Measurements from ENCODE around the gene TCHP.
A peak's percentile ranks its signal among the peaks of the same experiment; 100 is the strongest.
"Not testable (repeated sequence)": the region's sequence is repeated elsewhere in the genome, so short reads cannot be mapped to it uniquely, and the experiment has no call there.

TCHP gene, protein sequence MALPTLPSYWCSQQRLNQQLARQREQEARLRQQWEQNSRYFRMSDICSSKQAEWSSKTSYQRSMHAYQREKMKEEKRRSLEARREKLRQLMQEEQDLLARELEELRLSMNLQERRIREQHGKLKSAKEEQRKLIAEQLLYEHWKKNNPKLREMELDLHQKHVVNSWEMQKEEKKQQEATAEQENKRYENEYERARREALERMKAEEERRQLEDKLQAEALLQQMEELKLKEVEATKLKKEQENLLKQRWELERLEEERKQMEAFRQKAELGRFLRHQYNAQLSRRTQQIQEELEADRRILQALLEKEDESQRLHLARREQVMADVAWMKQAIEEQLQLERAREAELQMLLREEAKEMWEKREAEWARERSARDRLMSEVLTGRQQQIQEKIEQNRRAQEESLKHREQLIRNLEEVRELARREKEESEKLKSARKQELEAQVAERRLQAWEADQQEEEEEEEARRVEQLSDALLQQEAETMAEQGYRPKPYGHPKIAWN

DNA sequence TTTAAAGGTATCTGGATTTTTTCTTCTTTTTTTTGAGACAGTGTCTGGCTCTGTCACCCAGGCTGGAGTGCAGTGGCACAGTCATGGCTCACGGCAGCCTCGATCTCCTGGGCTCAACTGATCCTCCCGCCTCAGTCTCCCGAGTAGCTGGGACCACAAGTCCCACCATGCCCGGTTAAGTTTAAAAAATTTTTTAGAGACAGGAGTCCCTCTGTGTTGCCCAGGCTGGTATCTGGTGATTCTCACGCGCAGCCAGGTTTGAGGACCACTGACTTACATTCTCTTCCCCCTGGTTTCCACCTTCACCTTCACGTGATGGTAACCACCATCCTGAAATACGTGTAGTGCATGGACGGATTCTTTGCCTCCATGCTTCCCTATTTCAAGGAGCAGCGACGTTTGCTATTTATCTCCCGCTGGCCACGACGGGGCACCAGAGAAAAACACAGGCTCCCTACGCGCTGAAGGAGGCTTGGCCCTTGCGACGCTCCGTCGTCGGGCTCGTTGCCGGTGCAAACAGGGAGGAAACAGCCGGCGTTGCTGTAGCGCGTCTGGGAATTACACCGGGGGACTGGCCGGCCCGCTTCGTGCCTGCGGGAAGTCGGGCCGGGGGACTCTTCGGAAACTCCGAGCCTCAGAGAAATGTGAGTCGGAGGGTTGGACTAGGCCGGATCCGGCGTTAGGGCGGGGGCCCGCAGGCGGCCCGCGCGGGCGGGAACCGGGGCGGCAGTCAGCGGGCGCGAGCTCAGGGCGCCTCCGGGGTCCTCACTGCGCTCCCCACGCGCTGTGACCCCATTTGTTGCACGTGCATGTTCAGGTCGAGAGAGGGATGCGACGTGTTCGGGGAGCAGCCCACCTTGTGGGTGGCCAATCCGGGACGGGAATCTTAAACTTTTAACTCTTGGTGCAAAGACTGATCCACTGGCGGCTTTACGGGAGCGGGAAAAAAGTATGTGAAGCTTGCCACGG lies at the start of gene TCHP:
TSS of gene TCHP (plus strand) at position 492 of the 969 bp plus-strand sequence. CDS start 2,753 bp downstream, outside the sequence.
- DNase-seq: peak; percentile 73

GRCh38 chr12:109850518-109850917 lies 49.6 kb upstream of the TCHP start:
- not testable (repeated sequence) for DNase-seq

- DNase-seq: no peak
Observed at GRCh38 chr12:109855377-109855776, 44.7 kb upstream of the TCHP start.

DNA sequence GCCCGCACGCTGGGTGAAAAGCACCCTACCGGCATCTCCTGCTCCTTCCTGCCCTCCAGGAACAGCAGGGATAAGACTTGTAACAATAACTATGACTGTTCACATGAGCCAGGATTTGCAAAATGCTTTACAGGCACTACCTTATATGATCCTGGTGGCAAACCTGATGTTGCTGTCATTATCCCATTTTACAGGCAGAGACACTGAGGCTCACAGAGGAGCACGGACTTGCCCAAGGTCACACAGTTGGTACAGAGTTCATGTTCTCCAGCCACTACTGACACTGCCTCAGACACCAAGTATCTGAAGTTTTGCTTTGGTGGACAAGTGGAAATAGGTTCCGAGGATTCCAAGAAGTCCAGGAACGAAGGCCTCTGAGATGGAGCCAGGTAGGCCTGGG lies 42.4 kb upstream of the TCHP start:
- DNase-seq: no peak

GRCh38 chr12:109858764-109859163 lies 41.3 kb upstream of the TCHP start:
- no peak for DNase-seq

- no peak for DNase-seq
Observed at GRCh38 chr12:109860977-109861376, 39.1 kb upstream of the TCHP start.

DNA sequence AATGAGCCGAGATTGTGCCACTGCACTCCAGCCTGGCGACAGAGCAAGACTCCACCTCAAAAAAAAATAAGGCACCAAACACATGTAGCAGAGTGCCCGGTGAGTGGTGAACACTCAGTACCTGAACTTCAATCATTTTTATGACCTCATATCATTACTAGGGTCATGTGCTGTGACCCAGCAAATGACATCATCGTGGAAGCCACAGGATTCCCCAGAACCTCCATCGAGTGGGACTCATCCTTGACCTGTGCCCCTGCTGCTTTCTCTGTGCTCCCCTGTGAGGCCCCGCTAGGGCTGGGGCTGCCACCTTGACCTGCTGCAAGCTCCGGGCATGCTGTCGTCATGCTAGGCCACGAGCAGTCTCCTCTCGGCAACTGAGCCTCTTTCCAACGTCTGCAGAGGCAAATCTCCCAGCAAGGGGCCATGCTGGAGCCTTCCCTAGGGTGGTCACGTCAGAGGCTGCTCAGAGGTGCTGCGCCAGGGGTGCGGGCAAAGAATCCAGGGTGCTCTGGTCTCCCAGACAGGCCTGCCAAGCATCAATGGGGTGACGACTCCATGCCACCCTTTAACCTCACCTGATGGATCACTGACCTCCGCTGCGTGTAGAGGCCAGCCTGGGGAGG lies 38.3 kb upstream of the TCHP start:
- no peak for DNase-seq

GRCh38 chr12:109862491-109862890 lies 37.6 kb upstream of the TCHP start:
- not testable (repeated sequence) for DNase-seq

- DNase-seq: no peak
Observed at GRCh38 chr12:109863847-109864712, 36.0 kb upstream of the TCHP start.

DNA sequence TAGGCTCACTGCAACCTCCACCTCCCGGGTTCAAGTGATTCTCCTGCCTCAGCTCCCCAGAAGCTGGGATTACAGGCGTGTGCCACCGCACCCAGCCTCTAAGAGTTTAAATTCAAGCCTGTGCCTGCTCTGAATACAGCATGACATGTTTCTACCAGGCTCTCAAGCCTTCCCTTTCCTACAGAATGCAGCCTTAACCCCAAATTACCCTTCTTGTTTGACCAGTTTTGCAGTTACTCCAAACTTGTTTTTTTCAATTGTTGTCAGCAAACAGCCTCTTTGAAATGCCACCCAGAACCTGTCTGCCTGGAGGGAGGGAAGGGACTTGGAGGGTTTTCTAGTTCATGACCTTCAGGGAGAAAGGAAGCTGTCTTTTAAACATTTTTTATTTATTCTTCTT lies 35.2 kb upstream of the TCHP start:
- DNase-seq: no peak

DNA sequence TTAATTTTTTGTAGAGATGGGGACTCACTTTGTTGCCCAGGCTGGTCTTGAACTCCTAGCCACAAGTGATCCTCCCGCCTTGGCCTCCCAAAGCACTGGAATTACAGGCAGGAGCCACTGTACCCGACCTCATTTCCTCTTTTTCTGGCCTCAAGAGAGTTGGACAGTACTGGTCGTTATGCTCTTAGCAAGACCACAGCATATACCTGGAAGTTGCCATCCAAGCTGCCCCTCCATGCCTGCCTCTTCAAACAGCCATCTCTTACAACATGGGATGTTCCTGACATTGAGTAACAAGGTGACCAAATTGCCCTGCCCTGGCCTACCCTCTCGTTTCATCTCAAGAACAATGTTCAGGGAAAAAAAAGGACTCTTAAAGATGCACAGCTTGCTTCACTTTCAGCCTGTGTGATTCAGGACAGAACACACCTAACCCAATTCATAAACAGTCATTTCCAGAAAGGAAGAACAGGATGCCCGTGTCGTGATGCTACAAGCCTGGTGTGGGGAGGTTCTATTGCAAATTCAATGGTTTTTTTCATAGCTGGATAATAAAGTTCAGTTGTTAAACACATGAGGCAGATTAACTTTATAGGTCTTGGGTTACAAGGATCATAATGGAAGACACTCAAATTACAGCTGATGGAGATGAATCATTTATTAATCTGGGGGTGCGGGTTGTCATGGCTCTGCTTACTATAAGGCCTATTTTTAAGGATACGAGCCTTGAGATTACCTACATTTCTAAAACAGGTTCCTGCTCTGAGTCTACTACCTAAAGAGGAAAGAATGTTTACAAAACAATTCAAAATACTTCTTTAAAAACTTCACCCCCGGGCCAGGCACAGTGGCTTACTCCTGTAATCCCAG lies 31.7 kb upstream of the TCHP start:
- DNase-seq: no peak

DNA sequence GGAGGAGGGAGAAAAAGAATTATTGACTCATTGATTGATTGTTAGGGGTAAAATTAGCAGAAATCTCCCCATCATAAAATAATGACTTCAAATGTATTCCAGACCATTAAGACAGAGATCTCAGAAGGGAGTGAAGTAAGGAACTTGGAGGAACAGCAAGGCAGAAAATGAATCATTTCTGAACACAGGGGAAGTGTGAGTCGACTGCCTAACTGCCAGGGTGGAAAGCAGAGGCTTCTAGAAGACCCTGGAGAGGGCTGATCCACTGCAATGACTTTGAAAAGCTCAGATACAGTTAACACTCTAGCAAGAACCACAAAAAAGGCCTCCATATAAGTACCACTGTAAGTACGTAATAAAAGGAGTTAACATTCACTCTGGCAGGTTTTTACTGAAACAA lies 29.4 kb upstream of the TCHP start:
- DNase-seq: no peak

- DNase-seq: no peak
Observed at GRCh38 chr12:109871668-109872314, 28.3 kb upstream of the TCHP start.

DNA sequence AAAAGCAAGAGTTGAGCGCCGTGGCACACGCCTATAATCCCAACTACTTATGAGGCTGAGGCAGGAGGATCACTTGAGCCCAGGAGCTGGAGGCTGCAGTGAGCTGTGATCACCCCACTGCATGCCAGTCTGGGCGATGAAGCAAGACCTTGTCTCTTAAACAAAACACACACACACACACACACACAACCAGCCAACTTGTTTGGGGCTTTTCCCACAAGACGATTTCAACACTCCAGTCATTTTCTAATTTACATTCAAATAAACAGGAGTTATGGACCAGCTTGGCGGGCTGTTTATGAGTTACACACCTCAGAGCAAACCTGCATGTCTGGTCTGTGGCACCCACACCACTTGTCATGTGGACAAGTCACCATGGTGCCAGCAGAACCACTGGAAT lies 26.4 kb upstream of the TCHP start:
- DNase-seq: no peak

DNA sequence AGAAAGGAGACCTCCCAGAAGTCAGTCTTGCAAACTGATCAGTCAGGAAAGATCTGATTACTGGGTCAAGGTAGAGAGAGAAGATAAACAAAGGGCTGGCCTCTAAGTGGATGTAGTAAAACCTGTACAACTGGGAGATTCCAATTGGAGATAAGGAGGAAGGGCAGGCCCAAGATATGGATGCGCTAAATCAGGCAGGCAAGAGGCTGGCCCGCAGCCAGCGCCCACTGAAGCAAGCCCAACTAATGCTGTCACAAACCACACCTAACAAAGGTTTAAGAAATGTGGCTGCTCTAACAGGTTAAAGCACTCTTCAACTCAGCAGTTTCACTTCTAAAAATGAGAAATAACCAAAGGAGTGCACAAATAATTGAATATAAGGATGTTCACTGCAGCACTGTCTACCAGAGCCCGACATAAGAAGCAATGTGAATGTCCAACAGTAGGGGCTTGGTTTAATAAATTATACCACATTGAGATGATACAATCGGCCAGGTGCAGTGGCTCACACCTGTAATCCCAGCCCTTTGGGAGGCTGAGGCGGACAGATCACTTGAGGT lies 24.4 kb upstream of the TCHP start:
- no peak for DNase-seq

DNA sequence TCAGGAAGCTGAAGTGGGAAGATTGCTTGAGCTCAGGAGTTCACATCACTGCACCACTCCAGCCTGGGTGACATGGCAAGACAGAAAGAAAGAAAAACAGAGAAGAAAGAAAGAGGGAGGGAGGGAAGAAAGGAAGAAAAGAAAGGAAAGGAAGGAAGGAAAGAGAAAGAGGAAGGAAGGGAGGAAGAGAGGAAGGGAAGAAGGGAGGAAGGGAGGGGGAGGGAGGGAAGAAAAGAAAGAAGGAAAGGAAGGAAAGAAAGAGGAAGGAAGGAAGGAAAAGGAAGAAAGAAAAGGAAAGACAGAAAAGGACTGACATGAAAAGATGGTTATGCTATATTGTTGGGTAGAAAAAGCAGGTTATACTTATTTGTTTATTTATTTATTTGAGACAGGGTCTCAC lies 23.7 kb upstream of the TCHP start:
- DNase-seq: no peak

- no peak for DNase-seq
Observed at GRCh38 chr12:109877504-109878246, 22.4 kb upstream of the TCHP start.

DNA sequence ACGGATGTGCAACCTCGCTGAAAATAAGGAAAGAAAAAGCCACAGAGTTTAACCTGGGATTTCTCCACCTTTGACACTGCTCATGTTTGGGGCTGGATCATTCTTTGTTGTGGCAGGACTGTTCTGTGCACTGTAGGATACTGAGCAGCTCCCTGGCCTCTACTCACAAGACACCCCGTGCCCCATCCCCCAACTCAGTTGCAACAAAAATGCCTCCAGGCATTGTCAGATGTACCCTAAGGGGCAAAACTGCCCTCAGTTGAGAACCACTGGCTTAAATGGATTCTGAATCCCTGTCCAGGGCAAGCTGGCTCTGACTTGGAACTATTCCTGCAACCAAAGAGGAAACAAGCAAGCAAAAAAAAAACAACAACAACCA lies 21.8 kb upstream of the TCHP start:
- DNase-seq: no peak

DNA sequence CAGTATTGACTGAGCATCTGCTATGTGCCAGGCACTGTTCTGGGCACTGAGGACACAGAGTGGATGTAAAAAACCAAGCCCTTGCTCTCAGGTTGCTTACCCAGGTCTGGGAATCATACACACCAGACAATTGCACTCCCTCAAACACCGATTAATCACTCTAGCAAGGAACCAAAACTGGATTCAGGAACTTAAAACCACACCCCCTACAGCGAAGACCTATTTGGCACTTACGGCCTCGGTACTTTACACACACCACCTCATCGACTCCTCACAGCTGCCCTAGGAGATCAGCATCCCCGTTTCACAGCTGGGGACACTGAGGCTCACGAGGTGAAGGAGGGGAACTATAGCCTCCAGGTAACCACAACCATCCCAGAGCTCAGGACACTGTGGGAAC lies 21.3 kb upstream of the TCHP start:
- no peak for DNase-seq
